Measurements from ENCODE around the gene MAP2K4. TPM values are rescaled to one million over a fixed set of nuclear protein-coding genes. Genes with fewer than 3 reads are reported as not detected.

The MAP2K4 gene
- total RNA-seq, 1 experiment from 2014 or later = 24.4 TPM

- no peaks in the 10 kb centered on the region for H3K9me3 Mint-ChIP-seq
- peaks cover 26% of the 10 kb centered on the region for H3K4me1 Mint-ChIP-seq
- H3K27me3 Mint-ChIP-seq (ENCODE audit: low read depth) = no peaks in the 10 kb centered on the region
- ChIA-PET CTCF (interaction anchor here (0.9 to 1.0 kb wide), 2 partner anchors 65 to 88 kb away, joined by 3 read pairs; partner anchors contain the start of genes MAP2K4 and ZNF18), POLR2A (no interaction called here)
- TF ChIP-seq ERG (CRISPR knock-in tag; IDR thresholded peaks at IDR 0.05) = no peak
- TF ChIP-seq SP1 (CRISPR knock-in tag; conservative IDR thresholded peaks at IDR 0.05) = no peak
- TF ChIP-seq AFF4 (CRISPR knock-in tag; IDR thresholded peaks at IDR 0.05; ENCODE audit: borderline replicate concordance) = no peak
- DNase-seq (ENCODE audit: low spot score) (no peak), ATAC-seq (peak; percentile 88)
- H3K27ac Mint-ChIP-seq = peak overlapping the region; percentile 17; the same call in 1 of the 2 replicates
- peaks cover 8% of the 10 kb centered on the region; the same call in 1 of the 2 replicates for H3K36me3 Mint-ChIP-seq
- H3K4me3 Mint-ChIP-seq = no peak overlapping the region
These were observed 64.6 kb downstream of the MAP2K4 start for GRCh38 chr17:12085076-12085949.

GRCh38 chr17:12088035-12088434 is 67.4 kb downstream of the MAP2K4 start:
- no peaks in the 10 kb centered on the region for H3K27me3 Mint-ChIP-seq (ENCODE audit: low read depth)
- ChIA-PET CTCF (no interaction called here), POLR2A (no interaction called here)
- ATAC-seq (no peak), DNase-seq (ENCODE audit: low spot score) (no peak)
- H3K27ac Mint-ChIP-seq = no peak overlapping the region
- H3K9me3 Mint-ChIP-seq = no peaks in the 10 kb centered on the region
- peaks cover 3% of the 10 kb centered on the region; the same call in 1 of the 2 replicates for H3K36me3 Mint-ChIP-seq
- peaks cover 23% of the 10 kb centered on the region for H3K4me1 Mint-ChIP-seq
- H3K4me3 Mint-ChIP-seq = no peak overlapping the region
- TF ChIP-seq ELF4 (CRISPR knock-in tag; IDR thresholded peaks at IDR 0.05; ENCODE audit: low read depth) (no peak), CBFB (CRISPR knock-in tag; IDR thresholded peaks at IDR 0.05; ENCODE audit: low read depth) (no peak), TP53 (CRISPR knock-in tag; IDR thresholded peaks at IDR 0.05) (no peak), CTCF (IDR thresholded peaks at IDR 0.05) (no peak), ZNF232 (CRISPR knock-in tag; IDR thresholded peaks at IDR 0.05) (no peak), NR1H2 (CRISPR knock-in tag; IDR thresholded peaks at IDR 0.05) (no peak), ZSCAN18 (CRISPR knock-in tag; IDR thresholded peaks at IDR 0.05) (no peak), CREM (CRISPR knock-in tag; IDR thresholded peaks at IDR 0.05) (no peak), TEAD4 (CRISPR knock-in tag; IDR thresholded peaks at IDR 0.05) (no peak), ARID4B (CRISPR knock-in tag; IDR thresholded peaks at IDR 0.05; ENCODE audit: borderline replicate concordance) (no peak), IRF1 (CRISPR knock-in tag; IDR thresholded peaks at IDR 0.05) (no peak), ZNF219 (CRISPR knock-in tag; IDR thresholded peaks at IDR 0.05; ENCODE audit: borderline replicate concordance) (no peak), E2F4 (CRISPR knock-in tag; IDR thresholded peaks at IDR 0.05; ENCODE audit: borderline replicate concordance, low read depth) (no peak), ZMAT4 (CRISPR knock-in tag; IDR thresholded peaks at IDR 0.05) (no peak), SOX15 (CRISPR knock-in tag; IDR thresholded peaks at IDR 0.05) (no peak)
